ENCODE results near the gene TRMT112.

GRCh38 chr11:64278576-64279190, 38.7 kb downstream of the TRMT112 start:
- TF ChIP-seq POLR2AphosphoS5 (IDR thresholded peaks at IDR 0.05; ENCODE audit: low read depth, low read length) = no peak
- no peak for TF ChIP-seq POLR2A (IDR thresholded peaks at IDR 0.05; ENCODE audit: low read depth, low read length)
- no peak for TF ChIP-seq TAF1 (IDR thresholded peaks at IDR 0.05; ENCODE audit: borderline replicate concordance, low read depth, low read length)
